GOT3 (cell line): ENCODE measurements around the gene RARA.

Experiments used
- DNase-seq: peaks from one replicate; lab custom pipeline; 2025; ENCODE audit warnings: mixed read lengths; lab: John Stamatoyannopoulos, UW

Gene RARA

DNA sequence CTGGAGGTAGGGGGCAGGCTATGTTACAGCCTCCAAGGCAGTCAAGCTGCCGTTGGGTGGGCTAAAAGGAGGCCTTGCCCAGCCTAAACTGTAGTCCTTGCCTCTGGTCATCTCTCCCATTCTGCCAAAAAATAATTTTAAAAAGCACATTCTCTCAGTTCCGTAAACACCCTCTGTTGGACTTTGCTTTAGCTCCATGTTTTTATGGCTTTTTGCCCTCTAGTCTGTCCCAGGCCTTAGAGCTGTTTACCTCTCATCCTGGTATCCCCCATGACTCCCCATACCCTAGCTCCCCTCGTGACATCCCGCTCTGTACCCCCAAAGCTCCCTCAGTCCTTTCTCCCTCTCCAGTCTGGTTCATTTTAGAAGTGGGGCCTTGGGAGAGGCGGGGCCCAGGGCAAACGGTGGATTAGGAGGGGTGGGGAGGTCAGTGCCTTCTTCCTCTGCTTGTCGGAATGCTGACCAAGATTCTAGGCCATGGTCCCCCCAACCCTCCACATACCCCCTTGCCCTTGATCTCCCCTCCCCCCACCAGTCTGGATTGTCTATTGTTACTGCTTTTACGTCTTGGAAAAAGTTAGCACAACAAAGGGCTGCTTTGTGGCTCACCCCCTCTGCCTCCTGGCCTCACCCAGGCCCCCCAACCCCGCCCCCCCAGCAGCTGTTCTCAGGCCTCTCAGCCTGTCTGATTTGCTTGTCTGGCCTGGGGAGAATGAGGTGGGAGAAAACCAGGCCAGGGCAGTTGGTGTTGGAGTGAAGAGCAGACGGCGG lies 37.2 kb downstream of the RARA start:
- DNase-seq = no peak

DNA sequence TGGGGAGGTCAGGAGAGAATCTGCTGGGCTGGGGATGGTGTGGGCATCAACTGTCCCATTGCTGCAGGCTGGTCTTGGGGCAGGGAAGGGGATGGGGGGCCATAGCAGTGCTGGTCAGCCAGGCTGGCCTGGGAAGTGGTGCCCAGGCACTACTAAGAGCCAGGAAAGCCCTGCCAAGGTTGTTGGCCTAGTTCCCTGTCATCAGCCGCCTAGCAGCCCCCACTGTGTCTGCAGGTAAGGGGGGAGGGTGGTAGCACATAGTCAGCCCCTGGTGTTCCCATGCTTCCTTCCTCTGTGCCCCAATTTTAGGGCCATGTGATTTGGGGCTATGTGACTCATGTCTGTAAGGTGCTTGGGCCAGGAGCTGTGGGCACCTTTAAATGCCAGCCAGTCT lies 37.8 kb downstream of the RARA start:
- DNase-seq = no peak

DNA sequence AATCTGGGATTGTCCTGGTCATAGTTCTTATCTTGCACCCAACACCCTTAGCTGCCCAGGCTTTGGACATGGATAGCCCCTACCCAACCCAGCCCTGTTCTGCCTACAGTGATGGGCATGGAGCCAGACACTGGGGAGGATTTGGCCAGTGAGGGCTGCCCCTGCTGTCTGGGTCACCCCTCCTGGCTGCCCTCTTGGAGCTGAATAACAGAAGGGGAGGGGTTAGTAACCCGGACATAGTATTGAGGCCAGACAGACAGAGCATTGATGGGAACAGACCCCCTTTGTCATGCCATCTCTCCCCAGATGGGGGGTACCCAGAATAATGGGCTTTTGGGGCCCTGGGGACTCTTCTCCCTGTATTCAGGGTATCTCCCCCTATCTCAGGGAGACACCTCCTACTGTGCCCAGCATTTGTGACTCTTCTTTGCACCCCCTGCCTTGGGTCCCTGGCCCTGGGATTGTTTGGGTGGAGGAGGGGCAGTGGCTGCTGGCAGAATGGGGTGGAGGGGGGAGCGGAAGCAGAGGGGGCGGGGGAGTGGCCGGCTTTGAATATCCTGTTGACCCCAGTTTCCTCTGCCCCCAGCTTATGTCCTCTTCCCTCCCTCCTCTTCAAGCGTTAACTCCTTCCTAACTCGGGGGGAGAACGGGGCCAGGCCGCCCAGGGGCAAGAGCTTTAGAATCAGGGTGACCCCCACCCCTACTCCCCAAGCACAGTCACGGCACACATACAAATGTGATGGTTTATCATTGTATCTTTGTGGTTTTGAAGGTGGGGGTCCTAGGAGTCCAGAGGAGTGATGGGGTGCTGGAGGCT lies 38.5 kb downstream of the RARA start:
- DNase-seq = no peak

DNA sequence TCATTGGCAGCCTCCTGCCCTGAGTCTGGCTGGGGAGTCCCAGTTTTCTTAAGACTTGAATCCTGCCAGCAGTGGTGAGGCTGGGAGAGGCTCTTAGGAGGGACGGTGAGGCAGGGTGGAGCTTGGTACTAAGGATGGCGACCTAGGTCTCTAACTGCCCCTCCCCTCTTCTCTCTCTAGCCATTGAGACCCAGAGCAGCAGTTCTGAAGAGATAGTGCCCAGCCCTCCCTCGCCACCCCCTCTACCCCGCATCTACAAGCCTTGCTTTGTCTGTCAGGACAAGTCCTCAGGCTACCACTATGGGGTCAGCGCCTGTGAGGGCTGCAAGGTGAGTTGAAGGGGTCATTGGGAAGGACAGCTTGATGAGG lies 39.1 kb downstream of the RARA start:
- DNase-seq = no peak

DNA sequence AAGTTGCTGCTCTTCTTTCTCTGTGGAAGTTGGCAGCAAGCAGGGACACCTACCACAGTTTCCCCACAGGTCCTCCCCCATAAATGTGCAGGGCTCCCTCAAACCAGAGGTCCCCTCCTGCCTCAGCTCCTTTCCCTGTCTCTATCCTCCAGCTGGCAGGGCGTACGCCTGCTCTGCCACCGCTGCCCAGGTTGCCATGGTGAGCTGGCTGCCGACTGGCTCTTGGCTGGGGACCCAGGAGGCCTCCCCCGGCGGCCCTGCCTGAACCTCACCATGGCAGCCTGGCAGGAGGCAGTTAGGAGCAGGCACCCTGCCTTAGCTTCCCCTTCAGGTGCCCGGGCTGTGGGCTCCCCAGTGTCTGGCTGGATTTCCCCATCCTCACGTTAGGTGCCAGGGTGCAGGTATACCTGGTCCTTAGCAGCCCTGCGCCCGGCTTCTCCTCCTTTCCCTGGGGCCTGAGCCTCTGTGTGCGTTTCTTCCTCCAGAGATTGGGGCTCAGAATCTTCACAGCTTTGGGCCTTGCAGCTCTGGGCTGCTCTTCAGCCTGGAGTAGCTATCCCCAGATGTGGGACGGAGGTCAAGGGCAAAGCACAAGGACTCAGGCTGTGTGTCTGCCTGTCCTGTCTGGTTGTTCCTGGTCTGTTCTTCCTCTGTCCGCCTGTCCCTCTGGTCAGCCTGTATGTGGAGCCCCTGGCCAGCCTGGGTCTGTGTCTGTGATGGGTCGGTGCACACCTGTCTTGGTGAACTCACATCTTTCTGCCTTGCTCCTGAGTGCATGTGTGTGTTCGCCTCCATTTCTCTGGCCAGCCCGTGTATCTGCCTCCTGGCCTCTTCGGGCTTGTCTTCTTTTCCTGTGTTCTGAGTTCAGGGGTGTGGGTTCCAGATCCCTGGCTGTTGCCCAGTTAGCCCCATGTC lies 39.8 kb downstream of the RARA start:
- DNase-seq = no peak

DNA sequence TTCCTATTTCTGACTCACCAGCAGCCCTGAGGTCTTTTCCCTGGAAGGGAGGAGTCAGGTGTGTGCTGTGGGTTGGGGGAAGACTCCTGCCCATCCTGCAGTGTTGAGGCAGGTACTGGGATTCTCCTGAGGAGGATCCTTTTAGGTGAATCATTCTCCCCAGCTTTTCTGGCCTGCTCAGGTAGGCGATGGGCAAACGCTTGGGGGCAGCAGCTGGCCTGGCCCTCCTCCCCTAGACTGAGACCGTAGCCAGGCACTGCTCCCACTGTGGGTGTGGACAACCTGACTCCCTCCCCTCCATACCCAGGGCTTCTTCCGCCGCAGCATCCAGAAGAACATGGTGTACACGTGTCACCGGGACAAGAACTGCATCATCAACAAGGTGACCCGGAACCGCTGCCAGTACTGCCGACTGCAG lies 40.5 kb downstream of the RARA start:
- DNase-seq = no peak

DNA sequence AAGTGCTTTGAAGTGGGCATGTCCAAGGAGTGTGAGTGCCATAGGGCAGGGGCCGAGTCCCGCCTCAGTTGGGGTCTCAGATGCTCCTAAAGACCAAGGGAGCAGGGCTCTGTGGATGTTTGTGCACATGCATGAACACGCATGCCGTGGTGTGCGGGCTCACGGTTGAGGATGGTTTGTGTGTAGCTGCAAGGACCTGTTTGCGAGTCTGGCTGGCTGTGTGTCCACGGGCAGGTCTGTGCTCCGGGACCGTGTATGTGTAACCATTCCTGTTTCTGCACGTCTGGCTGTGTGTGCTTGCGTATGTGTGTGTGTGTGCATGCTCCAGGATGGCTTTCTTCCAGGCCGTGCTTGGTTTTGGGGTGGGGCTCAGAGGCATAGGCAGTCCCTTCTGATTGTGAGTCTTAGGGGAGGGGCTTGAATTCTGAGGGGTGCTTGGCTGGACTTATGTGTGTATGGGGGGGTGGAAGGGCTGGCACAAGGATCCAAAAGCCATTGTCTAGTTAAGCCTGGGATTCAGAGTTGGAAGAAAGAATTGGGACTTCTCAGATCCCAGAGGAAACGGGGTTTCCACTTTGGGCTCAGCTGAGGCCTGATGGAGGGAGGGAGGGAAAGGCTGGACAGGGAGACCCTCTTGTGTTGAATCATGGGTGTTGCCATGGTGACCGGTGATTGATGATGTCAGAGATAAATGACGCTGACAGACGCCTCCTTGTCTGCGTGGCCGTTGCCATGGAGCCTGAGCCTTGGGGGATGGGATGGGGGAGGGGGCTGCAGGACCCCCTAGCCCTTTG lies 41.1 kb downstream of the RARA start:
- DNase-seq = no peak

DNA sequence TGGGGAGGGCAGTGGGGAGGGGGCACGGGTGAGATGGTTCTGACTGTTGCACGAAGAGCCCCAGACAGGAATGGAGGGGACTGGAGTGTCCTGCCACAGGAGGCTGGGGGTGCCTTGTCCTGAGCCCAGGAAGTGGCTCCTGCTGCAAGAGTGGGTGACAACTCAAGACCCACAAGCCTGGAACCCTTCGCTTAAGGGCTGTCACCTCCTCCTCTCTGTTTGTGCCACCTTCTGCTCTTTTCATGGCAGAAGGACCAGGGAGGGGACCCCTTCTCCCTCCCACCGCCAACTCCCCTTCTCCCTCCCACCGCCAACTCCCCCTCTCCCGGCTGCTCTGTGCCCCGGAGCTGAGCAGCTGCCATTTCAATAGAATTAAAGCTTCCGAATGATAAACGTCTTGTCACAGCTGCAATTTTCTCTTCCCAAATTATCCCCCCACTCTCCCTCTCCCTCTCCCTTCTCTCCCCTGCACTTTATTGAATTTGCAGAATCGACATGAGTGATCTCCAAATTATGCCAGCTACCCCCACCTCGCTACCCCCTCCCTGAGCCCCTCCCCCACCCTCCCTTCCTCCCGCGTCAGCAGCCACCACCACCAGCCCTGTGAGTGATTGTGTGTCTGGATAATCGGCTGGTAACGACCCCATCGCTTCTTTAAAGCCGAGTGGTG lies 41.8 kb downstream of the RARA start:
- DNase-seq = no peak

DNA sequence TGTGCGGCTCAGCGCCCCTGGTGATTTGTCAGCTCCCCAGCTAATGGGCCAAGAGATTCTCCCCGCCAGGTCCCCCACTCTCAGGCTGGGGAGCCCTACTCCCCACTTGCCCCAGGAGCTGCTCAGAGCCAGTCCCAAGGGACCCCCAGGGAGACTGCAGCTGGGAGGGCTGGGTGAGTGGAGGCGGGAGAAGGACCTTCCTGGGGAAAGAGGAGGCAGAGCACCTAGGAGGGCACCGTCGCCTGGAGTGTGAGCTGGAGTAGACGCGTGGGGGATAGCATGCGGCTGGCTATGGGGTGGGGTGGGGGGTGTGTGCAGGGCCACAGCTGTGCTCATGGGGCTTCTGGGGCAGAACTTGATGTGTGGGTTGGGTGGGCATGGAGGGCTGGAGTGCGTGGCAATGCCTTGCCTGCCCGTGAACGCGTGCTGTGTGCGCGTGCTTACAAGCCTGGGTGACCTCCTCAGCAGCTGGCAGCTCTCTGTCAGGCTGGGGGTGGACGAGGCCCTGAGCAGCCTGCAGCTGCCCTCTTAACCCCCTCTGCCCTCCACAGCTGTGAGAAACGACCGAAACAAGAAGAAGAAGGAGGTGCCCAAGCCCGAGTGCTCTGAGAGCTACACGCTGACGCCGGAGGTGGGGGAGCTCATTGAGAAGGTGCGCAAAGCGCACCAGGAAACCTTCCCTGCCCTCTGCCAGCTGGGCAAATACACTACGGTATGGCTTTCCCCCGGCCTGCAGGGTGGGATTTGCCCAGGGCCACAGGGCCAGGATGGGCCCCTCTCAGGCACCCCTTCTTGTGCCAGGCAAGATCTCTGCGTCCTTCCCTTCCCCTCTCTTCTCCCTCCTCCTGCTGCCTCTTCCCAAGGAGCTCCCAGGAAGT lies 42.6 kb downstream of the RARA start:
- no peak for DNase-seq

DNA sequence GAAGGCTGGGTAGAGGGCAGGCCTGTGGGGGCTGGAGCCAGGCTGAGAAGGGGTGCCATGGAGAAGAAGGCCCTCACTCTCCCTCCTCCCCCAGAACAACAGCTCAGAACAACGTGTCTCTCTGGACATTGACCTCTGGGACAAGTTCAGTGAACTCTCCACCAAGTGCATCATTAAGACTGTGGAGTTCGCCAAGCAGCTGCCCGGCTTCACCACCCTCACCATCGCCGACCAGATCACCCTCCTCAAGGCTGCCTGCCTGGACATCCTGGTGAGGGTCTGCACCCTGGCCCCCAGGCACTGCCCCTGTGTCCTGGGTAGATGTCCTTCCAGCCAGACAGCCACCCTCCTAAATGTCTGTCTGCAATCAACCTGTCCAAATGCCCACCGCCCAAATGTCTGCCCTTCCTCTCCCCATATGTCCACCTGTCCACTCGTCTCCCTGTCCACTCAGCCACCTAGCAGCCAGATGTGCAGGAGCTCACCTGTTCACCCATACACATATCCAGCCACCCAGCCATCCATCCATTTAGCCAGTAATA lies 43.3 kb downstream of the RARA start:
- DNase-seq = no peak

DNA sequence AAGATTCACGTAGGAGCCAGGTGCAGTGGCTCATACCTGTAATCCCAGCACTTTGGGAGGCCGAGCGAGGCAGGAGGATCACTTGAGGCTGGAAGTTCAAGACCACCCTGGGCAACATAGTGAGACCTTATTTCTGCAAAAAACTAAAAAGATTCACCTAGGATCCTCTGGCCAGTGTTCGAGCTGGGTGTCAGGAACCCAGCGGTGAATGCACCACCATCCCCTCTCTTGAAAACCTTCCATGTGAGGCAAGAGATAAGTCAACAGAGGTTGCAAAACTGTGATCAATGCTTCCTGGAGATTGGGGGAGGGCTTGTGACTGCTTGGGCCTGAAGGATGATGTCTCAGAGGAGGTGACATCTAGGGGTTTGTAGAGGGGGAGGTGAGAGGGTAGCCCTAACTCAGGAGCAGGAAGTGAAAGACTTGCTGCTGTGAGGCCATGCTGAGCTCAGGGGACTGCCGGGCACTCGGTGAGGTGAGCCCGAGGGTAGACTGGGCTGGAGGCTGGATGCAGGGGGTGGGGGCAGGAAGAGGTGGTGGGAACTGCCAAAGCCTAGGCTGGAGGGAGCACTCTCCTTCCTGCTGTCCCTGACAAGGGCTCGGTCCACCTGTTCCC lies 43.9 kb downstream of the RARA start:
- no peak for DNase-seq

DNA sequence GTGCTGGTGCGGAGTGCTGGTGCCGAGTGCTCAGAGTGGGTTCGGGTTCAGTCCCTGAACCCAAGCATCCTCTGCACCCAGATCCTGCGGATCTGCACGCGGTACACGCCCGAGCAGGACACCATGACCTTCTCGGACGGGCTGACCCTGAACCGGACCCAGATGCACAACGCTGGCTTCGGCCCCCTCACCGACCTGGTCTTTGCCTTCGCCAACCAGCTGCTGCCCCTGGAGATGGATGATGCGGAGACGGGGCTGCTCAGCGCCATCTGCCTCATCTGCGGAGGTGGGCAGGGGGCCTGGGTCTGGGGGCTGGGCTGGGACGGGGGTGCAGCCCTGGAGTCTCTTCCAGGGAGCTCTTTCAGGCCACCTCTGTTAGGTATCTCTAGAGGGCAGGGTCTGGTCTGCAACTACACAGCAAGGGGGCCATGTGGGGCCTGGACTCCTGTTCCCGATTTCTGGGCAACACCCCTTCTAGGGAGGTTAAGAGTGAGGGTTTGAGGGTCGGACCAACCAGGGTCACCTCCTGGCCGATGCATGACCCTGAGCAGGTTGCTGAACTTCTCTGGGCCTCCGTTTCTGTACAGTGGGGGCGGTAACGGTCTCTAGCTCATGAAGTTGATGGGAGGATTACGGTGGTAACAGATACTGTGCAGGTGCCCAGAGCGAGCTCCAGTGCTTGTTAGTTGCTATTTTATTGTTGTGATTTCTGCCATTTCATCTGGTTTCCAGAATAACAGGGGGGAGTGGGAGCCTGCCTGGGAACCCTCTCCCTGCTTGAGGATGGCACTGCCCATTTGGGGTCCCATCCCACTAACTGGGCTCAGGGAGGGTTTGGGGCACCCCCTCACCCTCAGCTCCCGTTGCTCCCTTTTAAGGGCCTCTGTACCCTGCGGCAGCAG lies 45.5 kb downstream of the RARA start:
- no peak for DNase-seq

DNA sequence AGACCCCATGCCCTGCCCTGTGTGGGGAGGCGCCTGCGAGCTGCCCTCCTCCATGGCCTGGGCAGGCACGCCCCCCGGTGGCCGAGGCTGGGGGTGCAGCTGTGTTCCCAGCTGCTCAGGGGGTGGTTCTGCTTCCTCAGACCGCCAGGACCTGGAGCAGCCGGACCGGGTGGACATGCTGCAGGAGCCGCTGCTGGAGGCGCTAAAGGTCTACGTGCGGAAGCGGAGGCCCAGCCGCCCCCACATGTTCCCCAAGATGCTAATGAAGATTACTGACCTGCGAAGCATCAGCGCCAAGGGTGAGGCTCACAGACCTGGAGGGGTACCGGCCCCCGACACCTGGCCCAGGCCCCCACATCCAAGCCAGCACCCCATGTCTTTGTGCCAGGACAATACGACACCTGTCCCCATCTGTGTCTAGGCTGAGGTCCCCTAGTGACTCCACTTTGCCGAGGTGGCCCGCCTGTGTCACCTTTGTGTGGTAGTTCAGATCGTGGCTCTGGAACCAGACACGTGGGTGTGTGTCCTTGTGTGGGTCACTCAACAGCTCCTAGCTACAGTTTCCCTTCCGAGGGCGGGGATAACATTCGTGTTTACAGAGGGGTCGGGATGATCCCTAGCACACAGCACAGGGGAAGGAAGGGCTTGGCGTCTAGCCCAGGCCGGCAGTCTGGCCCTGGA lies 46.3 kb downstream of the RARA start:
- DNase-seq = no peak

DNA sequence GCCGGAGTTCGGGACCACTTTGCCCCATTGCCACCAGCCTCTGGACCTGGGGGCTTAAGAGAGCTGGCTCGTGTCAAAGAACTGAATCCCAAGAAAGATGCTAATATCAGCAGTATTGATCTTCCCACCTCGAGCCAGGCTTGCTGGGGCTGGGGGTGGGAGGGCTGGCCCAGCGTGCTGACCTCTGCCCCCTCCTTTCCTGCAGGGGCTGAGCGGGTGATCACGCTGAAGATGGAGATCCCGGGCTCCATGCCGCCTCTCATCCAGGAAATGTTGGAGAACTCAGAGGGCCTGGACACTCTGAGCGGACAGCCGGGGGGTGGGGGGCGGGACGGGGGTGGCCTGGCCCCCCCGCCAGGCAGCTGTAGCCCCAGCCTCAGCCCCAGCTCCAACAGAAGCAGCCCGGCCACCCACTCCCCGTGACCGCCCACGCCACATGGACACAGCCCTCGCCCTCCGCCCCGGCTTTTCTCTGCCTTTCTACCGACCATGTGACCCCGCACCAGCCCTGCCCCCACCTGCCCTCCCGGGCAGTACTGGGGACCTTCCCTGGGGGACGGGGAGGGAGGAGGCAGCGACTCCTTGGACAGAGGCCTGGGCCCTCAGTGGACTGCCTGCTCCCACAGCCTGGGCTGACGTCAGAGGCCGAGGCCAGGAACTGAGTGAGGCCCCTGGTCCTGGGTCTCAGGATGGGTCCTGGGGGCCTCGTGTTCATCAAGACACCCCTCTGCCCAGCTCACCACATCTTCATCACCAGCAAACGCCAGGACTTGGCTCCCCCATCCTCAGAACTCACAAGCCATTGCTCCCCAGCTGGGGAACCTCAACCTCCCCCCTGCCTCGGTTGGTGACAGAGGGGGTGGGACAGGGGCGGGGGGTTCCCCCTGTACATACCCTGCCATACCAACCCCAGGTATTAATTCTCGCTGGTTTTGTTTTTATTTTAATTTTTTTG lies 47.1 kb downstream of the RARA start:
- no peak for DNase-seq

DNA sequence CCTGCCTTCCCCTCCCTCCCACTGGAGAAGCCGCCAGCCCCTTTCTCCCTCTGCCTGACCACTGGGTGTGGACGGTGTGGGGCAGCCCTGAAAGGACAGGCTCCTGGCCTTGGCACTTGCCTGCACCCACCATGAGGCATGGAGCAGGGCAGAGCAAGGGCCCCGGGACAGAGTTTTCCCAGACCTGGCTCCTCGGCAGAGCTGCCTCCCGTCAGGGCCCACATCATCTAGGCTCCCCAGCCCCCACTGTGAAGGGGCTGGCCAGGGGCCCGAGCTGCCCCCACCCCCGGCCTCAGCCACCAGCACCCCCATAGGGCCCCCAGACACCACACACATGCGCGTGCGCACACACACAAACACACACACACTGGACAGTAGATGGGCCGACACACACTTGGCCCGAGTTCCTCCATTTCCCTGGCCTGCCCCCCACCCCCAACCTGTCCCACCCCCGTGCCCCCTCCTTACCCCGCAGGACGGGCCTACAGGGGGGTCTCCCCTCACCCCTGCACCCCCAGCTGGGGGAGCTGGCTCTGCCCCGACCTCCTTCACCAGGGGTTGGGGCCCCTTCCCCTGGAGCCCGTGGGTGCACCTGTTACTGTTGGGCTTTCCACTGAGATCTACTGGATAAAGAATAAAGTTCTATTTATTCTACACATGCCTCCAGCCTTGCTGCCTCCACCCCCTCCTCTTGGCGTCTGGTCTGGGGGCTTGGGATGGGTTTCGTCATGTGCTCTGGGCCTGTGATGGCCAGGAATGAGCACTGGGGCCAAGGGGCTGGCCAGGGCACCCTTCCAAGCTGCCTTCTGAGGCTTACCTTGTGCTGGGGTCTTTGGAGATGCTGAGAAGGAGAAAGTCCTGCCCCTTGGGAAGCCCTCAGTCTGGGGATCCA lies 48.3 kb downstream of the RARA start:
- no peak for DNase-seq
